Measurements from ENCODE around the gene RAB25. TPM values are rescaled to one million over a fixed set of nuclear protein-coding genes. Genes with fewer than 3 reads are reported as not detected.

Gene RAB25
- total and polyA plus RNA-seq, 2 of the 13 experiments (the other 11 are each of a cell fraction or from before 2014, with no cell fraction given) = 0.20 to 0.22 TPM

DNA sequence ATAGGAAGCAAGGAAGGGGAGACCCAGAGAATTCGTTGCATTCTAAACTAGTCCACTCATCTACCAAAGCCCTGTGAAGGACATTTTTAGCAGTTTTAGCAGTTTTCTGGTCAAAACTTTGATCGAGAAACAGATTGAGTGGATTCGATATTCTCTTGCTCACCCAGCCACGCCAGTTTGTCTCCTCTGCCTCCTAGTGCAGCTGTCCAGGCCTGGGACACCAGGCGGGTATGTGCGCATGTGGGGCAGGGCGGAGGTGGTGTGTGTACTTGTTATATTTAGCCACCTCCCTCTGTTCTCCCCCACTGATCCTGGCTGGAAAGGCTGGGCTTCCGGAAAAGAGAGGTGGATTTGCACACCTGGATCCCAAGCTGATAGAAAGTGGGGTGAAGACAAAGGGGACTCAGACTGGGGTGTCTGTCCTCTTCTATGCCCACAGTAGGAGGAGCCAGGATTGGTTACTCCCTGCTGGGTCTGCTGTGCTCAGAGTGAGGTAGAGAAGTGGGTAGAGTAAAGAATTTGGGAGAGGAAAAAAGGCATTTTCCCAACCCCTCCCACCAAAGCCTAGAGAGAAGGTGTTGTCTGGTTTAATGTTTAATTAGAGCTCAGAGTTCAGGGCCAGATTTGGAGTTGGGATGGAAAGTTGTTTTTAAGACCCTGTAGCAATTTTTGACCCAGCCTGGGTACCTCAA is 57.4 kb downstream of the RAB25 start (continued):
- TF ChIP-seq, protein P1, sequence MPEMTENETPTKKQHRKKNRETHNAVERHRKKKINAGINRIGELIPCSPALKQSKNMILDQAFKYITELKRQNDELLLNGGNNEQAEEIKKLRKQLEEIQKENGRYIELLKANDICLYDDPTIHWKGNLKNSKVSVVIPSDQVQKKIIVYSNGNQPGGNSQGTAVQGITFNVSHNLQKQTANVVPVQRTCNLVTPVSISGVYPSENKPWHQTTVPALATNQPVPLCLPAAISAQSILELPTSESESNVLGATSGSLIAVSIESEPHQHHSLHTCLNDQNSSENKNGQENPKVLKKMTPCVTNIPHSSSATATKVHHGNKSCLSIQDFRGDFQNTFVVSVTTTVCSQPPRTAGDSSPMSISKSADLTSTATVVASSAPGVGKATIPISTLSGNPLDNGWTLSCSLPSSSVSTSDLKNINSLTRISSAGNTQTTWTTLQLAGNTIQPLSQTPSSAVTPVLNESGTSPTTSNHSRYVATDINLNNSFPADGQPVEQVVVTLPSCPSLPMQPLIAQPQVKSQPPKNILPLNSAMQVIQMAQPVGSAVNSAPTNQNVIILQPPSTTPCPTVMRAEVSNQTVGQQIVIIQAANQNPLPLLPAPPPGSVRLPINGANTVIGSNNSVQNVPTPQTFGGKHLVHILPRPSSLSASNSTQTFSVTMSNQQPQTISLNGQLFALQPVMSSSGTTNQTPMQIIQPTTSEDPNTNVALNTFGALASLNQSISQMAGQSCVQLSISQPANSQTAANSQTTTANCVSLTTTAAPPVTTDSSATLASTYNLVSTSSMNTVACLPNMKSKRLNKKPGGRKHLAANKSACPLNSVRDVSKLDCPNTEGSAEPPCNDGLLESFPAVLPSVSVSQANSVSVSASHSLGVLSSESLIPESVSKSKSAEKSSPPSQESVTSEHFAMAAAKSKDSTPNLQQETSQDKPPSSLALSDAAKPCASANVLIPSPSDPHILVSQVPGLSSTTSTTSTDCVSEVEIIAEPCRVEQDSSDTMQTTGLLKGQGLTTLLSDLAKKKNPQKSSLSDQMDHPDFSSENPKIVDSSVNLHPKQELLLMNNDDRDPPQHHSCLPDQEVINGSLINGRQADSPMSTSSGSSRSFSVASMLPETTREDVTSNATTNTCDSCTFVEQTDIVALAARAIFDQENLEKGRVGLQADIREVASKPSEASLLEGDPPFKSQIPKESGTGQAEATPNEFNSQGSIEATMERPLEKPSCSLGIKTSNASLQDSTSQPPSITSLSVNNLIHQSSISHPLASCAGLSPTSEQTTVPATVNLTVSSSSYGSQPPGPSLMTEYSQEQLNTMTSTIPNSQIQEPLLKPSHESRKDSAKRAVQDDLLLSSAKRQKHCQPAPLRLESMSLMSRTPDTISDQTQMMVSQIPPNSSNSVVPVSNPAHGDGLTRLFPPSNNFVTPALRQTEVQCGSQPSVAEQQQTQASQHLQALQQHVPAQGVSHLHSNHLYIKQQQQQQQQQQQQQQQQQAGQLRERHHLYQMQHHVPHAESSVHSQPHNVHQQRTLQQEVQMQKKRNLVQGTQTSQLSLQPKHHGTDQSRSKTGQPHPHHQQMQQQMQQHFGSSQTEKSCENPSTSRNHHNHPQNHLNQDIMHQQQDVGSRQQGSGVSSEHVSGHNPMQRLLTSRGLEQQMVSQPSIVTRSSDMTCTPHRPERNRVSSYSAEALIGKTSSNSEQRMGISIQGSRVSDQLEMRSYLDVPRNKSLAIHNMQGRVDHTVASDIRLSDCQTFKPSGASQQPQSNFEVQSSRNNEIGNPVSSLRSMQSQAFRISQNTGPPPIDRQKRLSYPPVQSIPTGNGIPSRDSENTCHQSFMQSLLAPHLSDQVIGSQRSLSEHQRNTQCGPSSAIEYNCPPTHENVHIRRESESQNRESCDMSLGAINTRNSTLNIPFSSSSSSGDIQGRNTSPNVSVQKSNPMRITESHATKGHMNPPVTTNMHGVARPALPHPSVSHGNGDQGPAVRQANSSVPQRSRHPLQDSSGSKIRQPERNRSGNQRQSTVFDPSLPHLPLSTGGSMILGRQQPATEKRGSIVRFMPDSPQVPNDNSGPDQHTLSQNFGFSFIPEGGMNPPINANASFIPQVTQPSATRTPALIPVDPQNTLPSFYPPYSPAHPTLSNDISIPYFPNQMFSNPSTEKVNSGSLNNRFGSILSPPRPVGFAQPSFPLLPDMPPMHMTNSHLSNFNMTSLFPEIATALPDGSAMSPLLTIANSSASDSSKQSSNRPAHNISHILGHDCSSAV (CRISPR knock-in tag; IDR thresholded peaks at IDR 0.05; ENCODE audit: borderline replicate concordance) = no peak
- TF ChIP-seq TBP (CRISPR knock-in tag; IDR thresholded peaks at IDR 0.05) (no peak), ZNF33B (CRISPR knock-in tag; IDR thresholded peaks at IDR 0.05) (no peak), ZNF773 (CRISPR knock-in tag; IDR thresholded peaks at IDR 0.05; ENCODE audit: borderline replicate concordance) (no peak), ZNF703 (CRISPR knock-in tag; IDR thresholded peaks at IDR 0.05; ENCODE audit: borderline replicate concordance) (0 out of 2 replicates have a peak, but pooled peaks have one; percentile 38), ZNF30 (CRISPR knock-in tag; IDR thresholded peaks at IDR 0.05) (no peak), ZMAT3 (CRISPR knock-in tag; conservative IDR thresholded peaks at IDR 0.05) (no peak), ZNF569 (CRISPR knock-in tag; IDR thresholded peaks at IDR 0.05; ENCODE audit: borderline replicate concordance) (no peak), ZFAT (CRISPR knock-in tag; conservative IDR thresholded peaks at IDR 0.05) (no peak), PHF8 (CRISPR knock-in tag; IDR thresholded peaks at IDR 0.05) (peak; percentile 65)
- TF ChIP-seq, protein P2, sequence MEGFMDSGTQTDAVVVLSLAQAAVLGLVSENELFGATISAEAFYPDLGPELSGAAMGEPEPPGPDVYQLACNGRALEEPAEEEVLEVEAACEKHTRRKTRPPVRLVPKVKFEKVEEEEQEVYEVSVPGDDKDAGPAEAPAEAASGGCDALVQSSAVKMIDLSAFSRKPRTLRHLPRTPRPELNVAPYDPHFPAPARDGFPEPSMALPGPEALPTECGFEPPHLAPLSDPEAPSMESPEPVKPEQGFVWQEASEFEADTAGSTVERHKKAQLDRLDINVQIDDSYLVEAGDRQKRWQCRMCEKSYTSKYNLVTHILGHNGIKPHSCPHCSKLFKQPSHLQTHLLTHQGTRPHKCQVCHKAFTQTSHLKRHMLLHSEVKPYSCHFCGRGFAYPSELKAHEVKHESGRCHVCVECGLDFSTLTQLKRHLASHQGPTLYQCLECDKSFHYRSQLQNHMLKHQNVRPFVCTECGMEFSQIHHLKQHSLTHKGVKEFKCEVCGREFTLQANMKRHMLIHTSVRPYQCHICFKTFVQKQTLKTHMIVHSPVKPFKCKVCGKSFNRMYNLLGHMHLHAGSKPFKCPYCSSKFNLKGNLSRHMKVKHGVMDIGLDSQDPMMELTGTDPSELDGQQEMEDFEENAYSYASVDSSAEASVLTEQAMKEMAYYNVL (CRISPR knock-in tag; IDR thresholded peaks at IDR 0.05; ENCODE audit: borderline replicate concordance) = no peak; the same call in 1 of the 2 replicates
- TF ChIP-seq, protein P3, sequence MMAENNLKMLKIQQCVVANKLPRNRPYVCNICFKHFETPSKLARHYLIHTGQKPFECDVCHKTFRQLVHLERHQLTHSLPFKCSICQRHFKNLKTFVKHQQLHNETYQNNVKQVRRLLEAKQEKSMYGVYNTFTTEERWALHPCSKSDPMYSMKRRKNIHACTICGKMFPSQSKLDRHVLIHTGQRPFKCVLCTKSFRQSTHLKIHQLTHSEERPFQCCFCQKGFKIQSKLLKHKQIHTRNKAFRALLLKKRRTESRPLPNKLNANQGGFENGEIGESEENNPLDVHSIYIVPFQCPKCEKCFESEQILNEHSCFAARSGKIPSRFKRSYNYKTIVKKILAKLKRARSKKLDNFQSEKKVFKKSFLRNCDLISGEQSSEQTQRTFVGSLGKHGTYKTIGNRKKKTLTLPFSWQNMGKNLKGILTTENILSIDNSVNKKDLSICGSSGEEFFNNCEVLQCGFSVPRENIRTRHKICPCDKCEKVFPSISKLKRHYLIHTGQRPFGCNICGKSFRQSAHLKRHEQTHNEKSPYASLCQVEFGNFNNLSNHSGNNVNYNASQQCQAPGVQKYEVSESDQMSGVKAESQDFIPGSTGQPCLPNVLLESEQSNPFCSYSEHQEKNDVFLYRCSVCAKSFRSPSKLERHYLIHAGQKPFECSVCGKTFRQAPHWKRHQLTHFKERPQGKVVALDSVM (CRISPR knock-in tag; IDR thresholded peaks at IDR 0.05) = no peak
- TF ChIP-seq, protein P4, sequence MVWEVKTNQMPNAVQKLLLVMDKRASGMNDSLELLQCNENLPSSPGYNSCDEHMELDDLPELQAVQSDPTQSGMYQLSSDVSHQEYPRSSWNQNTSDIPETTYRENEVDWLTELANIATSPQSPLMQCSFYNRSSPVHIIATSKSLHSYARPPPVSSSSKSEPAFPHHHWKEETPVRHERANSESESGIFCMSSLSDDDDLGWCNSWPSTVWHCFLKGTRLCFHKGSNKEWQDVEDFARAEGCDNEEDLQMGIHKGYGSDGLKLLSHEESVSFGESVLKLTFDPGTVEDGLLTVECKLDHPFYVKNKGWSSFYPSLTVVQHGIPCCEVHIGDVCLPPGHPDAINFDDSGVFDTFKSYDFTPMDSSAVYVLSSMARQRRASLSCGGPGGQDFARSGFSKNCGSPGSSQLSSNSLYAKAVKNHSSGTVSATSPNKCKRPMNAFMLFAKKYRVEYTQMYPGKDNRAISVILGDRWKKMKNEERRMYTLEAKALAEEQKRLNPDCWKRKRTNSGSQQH (CRISPR knock-in tag; IDR thresholded peaks at IDR 0.05; ENCODE audit: low read depth) = no peak
- TF ChIP-seq, protein P5, sequence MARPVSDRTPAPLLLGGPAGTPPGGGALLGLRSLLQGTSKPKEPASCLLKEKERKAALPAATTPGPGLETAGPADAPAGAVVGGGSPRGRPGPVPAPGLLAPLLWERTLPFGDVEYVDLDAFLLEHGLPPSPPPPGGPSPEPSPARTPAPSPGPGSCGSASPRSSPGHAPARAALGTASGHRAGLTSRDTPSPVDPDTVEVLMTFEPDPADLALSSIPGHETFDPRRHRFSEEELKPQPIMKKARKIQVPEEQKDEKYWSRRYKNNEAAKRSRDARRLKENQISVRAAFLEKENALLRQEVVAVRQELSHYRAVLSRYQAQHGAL (CRISPR knock-in tag; IDR thresholded peaks at IDR 0.05; ENCODE audit: not compliant biosample characterization) = no peak
